ENCODE measurements around the gene ULK2. TPM values are rescaled to one million over a fixed set of nuclear protein-coding genes. Genes with fewer than 3 reads are reported as not detected.

The ULK2 gene
- total and polyA plus RNA-seq, 3 donors from 2014 or later = 69.2 to 112 (median 87.2) TPM

DNA sequence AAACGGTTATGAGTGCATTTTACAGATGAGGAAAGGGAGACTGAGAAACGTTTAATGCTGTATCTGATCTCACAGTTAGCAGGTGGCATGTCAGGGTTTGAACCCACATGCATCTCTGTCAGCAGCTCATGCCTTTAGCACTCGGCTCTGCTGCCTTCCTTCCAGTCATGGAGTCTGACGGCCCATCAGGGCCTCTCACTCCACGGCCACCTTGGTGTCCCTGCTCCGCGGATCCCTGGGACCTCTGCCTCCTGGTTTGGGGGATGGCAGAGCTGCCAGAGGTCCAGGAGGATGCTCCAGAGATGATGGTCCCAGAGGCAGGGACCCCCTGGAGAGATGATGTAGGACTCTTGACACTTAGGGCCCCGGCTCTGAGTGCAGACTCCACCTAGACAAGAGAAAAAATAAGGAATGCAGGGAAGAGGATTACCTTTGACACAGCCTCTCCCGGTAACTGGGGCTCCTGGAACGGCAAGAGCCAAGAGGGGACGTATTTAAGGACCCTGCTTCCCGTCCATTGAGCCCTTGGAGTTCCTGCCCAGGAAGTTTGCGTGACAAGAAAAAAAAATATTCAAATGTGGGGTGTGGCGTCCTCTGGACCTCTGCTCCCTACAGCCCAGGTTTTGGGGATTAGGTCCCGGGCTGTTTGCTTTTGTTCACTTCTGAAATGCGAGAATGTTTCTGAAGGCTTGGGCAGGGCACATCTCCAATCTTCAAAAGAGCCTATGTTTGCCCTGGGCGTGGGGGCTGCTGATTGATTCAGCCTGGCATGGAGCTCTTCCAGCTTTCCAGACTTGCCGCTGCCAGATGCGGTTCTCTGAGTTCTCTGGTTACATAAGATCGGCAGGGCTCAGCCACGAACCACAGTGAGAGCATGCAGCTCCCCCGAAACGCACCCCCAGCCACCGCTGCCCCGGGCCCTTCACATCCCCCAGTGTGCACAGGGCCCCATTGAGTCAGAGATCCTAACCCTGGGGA is 119.6 kb downstream of the ULK2 start, which contains the start of gene ALDH3A1:
Gene ALDH3A1 (minus strand): TSS at position 470 of the 978 bp plus-strand sequence. CDS start 3,169 bp downstream, outside the sequence.
- Histone ChIP-seq H3K36me3 (ENCODE audit: low read depth, missing control alignments) (no peaks in the 10 kb centered on the region), H3K27me3 (no peaks in the 10 kb centered on the region), H3K27ac (no peak within 1 kb of the TSS), H3K9me3 (no peaks in the 10 kb centered on the region), H3K4me3 (no peak within 1 kb of the TSS), H3K4me1 (peaks cover 6% of the 10 kb centered on the region)
- TF ChIP-seq POLR2A (IDR thresholded peaks at IDR 0.05) = no peak
- TF ChIP-seq, protein P1, sequence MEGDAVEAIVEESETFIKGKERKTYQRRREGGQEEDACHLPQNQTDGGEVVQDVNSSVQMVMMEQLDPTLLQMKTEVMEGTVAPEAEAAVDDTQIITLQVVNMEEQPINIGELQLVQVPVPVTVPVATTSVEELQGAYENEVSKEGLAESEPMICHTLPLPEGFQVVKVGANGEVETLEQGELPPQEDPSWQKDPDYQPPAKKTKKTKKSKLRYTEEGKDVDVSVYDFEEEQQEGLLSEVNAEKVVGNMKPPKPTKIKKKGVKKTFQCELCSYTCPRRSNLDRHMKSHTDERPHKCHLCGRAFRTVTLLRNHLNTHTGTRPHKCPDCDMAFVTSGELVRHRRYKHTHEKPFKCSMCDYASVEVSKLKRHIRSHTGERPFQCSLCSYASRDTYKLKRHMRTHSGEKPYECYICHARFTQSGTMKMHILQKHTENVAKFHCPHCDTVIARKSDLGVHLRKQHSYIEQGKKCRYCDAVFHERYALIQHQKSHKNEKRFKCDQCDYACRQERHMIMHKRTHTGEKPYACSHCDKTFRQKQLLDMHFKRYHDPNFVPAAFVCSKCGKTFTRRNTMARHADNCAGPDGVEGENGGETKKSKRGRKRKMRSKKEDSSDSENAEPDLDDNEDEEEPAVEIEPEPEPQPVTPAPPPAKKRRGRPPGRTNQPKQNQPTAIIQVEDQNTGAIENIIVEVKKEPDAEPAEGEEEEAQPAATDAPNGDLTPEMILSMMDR (IDR thresholded peaks at IDR 0.05) = no peak
- intact Hi-C loops (cut with DNase I; ENCODE audit: low total_unique reads) = no loop called here
- WGBS, 2 donors = 68 to 84% methylated on average over 17 to 25 of the region's 25 CpGs
- peak; percentile 59 for DNase-seq

DNA sequence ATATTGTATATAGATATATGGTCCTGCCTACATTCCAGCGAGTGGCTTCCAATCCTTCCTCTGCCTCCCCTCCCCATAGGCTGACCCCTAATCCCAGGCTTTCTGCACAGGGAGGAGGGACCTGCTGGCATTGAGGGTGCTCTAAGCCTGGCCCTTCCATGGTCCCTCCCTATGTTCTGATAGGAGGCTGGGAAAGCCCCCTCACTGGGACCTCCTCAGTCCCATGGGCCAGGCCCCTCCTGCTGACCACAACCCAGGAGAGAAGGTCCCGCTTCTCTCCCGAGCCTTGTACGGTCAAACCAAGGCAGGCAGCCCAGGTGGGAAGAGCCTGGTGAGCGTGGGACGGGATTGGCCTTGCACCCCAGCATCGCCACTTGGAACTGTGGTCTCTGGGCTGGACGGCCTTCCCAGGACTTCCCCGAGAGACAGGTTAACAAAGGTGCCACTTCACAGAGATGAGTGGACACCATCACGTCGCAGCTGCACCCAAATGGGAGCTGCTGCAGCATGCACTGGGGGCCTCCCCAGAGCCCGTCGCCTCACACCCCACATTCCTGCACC is 120.5 kb downstream of the ULK2 start:
- no peak overlapping the region for H3K27ac ChIP-seq
- no peak for TF ChIP-seq POLR2A (IDR thresholded peaks at IDR 0.05)
- TF ChIP-seq, protein P1 (IDR thresholded peaks at IDR 0.05) = no peak
- H3K4me3 ChIP-seq = no peak overlapping the region
- peaks cover 6% of the 10 kb centered on the region for H3K4me1 ChIP-seq
- no peak for DNase-seq
- H3K9me3 ChIP-seq = no peaks in the 10 kb centered on the region
- no peaks in the 10 kb centered on the region for H3K36me3 ChIP-seq (ENCODE audit: low read depth, missing control alignments)
- H3K27me3 ChIP-seq = no peaks in the 10 kb centered on the region
- WGBS, 2 donors = 86 to 100% methylated on average over 1 to 13 of the region's 13 CpGs
- intact Hi-C loops (cut with DNase I; ENCODE audit: low total_unique reads) = no loop called here

DNA sequence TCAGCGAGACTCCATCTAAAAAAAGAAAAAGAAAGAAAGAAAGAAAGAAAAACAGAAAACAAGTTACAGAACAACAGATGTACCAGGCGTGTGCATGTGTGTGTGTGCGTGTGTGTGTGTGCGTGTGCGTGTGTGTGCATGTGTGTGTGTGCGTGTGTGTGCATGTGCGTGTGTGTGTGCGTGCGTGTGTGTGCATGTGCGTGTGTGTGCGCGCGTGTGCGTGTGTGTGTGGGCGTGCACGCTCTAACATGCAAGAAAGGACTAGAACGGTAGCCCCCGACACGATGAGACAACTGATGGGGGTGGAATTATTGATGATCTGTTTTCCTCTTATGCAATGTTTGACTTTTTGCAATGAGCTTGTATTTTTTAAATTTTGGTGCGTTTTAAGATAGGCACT is 121.2 kb downstream of the ULK2 start:
- H3K9me3 ChIP-seq = no peaks in the 10 kb centered on the region
- intact Hi-C loops (cut with DNase I; ENCODE audit: low total_unique reads) = no loop called here
- no peak for DNase-seq
- H3K27ac ChIP-seq = no peak overlapping the region
- no peaks in the 10 kb centered on the region for H3K27me3 ChIP-seq
- peaks cover 6% of the 10 kb centered on the region for H3K4me1 ChIP-seq
- no peaks in the 10 kb centered on the region for H3K36me3 ChIP-seq (ENCODE audit: low read depth, missing control alignments)
- 73 to 89% methylated on average over 20 of the region's 20 CpGs for WGBS, 2 donors
- no peak overlapping the region for H3K4me3 ChIP-seq
- TF ChIP-seq POLR2A (IDR thresholded peaks at IDR 0.05) = no peak
- TF ChIP-seq, protein P1 (IDR thresholded peaks at IDR 0.05) = no peak

DNA sequence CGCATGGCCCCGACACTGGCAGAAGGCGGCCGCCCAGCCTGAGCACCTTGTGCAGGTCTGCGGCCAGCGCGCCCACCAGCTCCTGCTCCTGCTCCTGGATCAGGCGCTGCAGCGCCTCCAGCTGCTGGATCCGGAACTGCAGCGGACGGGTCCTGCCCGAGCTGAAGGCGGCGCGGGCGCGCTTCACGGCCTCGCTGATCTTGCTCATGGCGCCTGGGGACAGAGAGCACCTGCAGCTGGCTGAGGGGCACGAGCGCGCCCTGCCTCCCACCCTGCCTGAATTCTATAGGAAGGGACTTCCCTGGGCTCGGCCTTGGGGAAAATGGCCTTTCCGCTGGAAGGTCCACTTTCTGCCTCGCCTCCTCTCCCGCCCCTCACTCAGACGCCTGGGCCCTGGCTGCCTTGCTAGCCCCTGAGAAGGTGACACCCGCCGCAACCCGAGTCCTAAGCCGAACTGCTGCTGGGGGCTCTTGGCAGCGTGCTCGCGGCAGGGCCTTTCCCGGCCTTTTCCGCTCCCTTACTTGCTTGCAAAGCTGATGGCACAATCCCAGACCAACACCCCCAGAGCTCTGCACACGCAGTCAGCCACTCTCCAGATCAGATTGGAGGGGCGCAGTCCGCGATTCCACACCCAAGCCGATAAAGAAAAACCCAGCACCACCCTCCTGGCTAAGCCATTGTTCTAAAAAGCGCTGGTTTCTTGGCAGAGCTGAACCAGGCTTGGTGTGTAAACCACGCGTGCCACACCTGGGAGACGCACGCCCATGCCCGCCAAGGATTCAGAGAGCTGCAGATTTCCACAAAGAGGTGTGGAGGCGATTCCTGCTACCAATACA is 122.6 kb downstream of the ULK2 start:
- peaks cover 6% of the 10 kb centered on the region for H3K4me1 ChIP-seq
- peak overlapping the region; percentile 69 to 70 for H3K27ac ChIP-seq
- peak; percentile 97 for DNase-seq
- H3K9me3 ChIP-seq = no peaks in the 10 kb centered on the region
- WGBS, 2 donors = 14 to 26% methylated on average over 37 to 42 of the region's 50 CpGs
- peak overlapping the region; percentile 62 to 73 for H3K4me3 ChIP-seq
- no peak for TF ChIP-seq POLR2A (IDR thresholded peaks at IDR 0.05)
- TF ChIP-seq, protein P1 (IDR thresholded peaks at IDR 0.05) = peak; percentile 84 to 95 (median 94)
- H3K27me3 ChIP-seq = no peaks in the 10 kb centered on the region
- H3K36me3 ChIP-seq (ENCODE audit: low read depth, missing control alignments) = no peaks in the 10 kb centered on the region
- intact Hi-C loops (cut with DNase I; ENCODE audit: low total_unique reads) = loop anchor here (5.0 kb wide), 1 partner anchor 228 kb away; no protein-coding TSS in a partner anchor

Measured in testis (tissue), 3 donors.